ENCODE measurements around the gene C1orf159. TPM values are rescaled to one million over a fixed set of nuclear protein-coding genes. Genes with fewer than 3 reads are reported as not detected.

Gene C1orf159
- total and polyA plus RNA-seq, 4 donors = 3.9 to 7.0 (median 4.7) TPM

GRCh38 chr1:1088029-1088800, 27.7 kb downstream of the C1orf159 start:
- H3K27ac ChIP-seq (ENCODE audit: low read depth in 1 of 2, low read length in 2 of 2) = no peak overlapping the region
- no peak overlapping the region for H3K4me3 ChIP-seq (ENCODE audit: low read depth in 1 of 3, low read length in 3 of 3)
- no peaks in the 10 kb centered on the region for H3K4me1 ChIP-seq (ENCODE audit: control insufficient read depth in 4 of 4, insufficient read depth in 4 of 4, low read length in 3 of 4)
- H3K36me3 ChIP-seq (ENCODE audit: control insufficient read depth in 4 of 4, insufficient read depth in 3 of 4, low read depth in 1 of 4, low read length in 3 of 4) = no peaks in the 10 kb centered on the region
- TF ChIP-seq, protein P1, sequence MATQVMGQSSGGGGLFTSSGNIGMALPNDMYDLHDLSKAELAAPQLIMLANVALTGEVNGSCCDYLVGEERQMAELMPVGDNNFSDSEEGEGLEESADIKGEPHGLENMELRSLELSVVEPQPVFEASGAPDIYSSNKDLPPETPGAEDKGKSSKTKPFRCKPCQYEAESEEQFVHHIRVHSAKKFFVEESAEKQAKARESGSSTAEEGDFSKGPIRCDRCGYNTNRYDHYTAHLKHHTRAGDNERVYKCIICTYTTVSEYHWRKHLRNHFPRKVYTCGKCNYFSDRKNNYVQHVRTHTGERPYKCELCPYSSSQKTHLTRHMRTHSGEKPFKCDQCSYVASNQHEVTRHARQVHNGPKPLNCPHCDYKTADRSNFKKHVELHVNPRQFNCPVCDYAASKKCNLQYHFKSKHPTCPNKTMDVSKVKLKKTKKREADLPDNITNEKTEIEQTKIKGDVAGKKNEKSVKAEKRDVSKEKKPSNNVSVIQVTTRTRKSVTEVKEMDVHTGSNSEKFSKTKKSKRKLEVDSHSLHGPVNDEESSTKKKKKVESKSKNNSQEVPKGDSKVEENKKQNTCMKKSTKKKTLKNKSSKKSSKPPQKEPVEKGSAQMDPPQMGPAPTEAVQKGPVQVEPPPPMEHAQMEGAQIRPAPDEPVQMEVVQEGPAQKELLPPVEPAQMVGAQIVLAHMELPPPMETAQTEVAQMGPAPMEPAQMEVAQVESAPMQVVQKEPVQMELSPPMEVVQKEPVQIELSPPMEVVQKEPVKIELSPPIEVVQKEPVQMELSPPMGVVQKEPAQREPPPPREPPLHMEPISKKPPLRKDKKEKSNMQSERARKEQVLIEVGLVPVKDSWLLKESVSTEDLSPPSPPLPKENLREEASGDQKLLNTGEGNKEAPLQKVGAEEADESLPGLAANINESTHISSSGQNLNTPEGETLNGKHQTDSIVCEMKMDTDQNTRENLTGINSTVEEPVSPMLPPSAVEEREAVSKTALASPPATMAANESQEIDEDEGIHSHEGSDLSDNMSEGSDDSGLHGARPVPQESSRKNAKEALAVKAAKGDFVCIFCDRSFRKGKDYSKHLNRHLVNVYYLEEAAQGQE (IDR thresholded peaks at IDR 0.05) = no peak
- TF ChIP-seq JUND (IDR thresholded peaks at IDR 0.05) (no peak), ATF3 (IDR thresholded peaks at IDR 0.05) (no peak), EGR1 (IDR thresholded peaks at IDR 0.05; ENCODE audit: low read depth in 2 of 2) (no peak), HNF4G (IDR thresholded peaks at IDR 0.05) (no peak), FOXA2 (IDR thresholded peaks at IDR 0.05) (no peak), NR2F2 (IDR thresholded peaks at IDR 0.05) (no peak), SP1 (IDR thresholded peaks at IDR 0.05) (no peak), MAX (IDR thresholded peaks at IDR 0.05) (no peak), GABPA (IDR thresholded peaks at IDR 0.05 in 1 of 2, conservative IDR thresholded peaks at IDR 0.05 in 1 of 2) (no peak), HNF4A (conservative IDR thresholded peaks at IDR 0.05) (no peak), RAD21 (IDR thresholded peaks at IDR 0.05) (no peak), YY1 (IDR thresholded peaks at IDR 0.05) (no peak), FOXA1 (IDR thresholded peaks at IDR 0.05) (no peak)
- TF ChIP-seq, protein P2, sequence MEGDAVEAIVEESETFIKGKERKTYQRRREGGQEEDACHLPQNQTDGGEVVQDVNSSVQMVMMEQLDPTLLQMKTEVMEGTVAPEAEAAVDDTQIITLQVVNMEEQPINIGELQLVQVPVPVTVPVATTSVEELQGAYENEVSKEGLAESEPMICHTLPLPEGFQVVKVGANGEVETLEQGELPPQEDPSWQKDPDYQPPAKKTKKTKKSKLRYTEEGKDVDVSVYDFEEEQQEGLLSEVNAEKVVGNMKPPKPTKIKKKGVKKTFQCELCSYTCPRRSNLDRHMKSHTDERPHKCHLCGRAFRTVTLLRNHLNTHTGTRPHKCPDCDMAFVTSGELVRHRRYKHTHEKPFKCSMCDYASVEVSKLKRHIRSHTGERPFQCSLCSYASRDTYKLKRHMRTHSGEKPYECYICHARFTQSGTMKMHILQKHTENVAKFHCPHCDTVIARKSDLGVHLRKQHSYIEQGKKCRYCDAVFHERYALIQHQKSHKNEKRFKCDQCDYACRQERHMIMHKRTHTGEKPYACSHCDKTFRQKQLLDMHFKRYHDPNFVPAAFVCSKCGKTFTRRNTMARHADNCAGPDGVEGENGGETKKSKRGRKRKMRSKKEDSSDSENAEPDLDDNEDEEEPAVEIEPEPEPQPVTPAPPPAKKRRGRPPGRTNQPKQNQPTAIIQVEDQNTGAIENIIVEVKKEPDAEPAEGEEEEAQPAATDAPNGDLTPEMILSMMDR (IDR thresholded peaks at IDR 0.05; ENCODE audit: low read depth, low read length, missing input control) = no peak
- TF ChIP-seq, protein P3, sequence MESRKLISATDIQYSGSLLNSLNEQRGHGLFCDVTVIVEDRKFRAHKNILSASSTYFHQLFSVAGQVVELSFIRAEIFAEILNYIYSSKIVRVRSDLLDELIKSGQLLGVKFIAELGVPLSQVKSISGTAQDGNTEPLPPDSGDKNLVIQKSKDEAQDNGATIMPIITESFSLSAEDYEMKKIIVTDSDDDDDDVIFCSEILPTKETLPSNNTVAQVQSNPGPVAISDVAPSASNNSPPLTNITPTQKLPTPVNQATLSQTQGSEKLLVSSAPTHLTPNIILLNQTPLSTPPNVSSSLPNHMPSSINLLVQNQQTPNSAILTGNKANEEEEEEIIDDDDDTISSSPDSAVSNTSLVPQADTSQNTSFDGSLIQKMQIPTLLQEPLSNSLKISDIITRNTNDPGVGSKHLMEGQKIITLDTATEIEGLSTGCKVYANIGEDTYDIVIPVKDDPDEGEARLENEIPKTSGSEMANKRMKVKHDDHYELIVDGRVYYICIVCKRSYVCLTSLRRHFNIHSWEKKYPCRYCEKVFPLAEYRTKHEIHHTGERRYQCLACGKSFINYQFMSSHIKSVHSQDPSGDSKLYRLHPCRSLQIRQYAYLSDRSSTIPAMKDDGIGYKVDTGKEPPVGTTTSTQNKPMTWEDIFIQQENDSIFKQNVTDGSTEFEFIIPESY (IDR thresholded peaks at IDR 0.05) = no peak
- no peak overlapping the region for H3K9ac ChIP-seq (ENCODE audit: low read depth in 1 of 2, low read length in 2 of 2)
- DNase-seq (ENCODE audit: low spot score) = no peak
- 92% methylated on average over 39 of the region's 39 CpGs for WGBS
- H3K9me3 ChIP-seq (ENCODE audit: control insufficient read depth in 4 of 4, low read length in 3 of 4) = no peaks in the 10 kb centered on the region
- no peaks in the 10 kb centered on the region for H3K27me3 ChIP-seq (ENCODE audit: control insufficient read depth in 4 of 4, insufficient read depth in 4 of 4, low read length in 3 of 4)

Measured in liver (tissue), 9 donors.